Lower leg skin (tissue), 4 donors: Measurements from ENCODE around the gene RHOF. TPM values are rescaled to one million over a fixed set of nuclear protein-coding genes. Genes with fewer than 3 reads are reported as not detected.
"Not testable (repeated sequence)": the region's sequence is repeated elsewhere in the genome, so short reads cannot be mapped to it uniquely, and the experiment has no call there.

ENCODE experiments used
- DNase-seq, 2 donors: peaks; one replicate each; pipeline ENCODE4 v3.0.0-alpha.2; 2019; ENCODE audit warnings: low spot score in 2 of 2
- H3K4me3 ChIP-seq: fragments of 200-600 bp; sonication (generic); 2 replicates; pipeline ENCODE4 v1.5.1; 2017; ENCODE audit warnings: mild to moderate bottlenecking, low read depth; ENCODE audit not compliant: poor library complexity, severe bottlenecking
- POLR2A ChIP-seq, 2 donors: fragments of 450-650 bp; IDR thresholded peaks; one replicate each; pipeline ENCODE4 v1.6.1; 2016 to 2017; ENCODE audit warnings: antibody characterized with exemption in 2 of 2, mild to moderate bottlenecking in 1 of 2, moderate library complexity in 1 of 2
- WGBS, 2 donors: methylation state at CpG; one replicate each; pipeline ENCODE4 v1.1.5; 2018; 5-methylcytosine and 5-hydroxymethylcytosine counted together
- intact Hi-C: fragments of 100-400 bp; cut with DNase I; formaldehyde crosslinking; loops from one replicate; pipeline ENCODE4 v1.15.0; 2023; ENCODE audit warnings: low total_unique reads
- total RNA-seq, 4 donors: library from RNA; depleted of rRNA; stranded (reverse); fragments of >200 nt; gene quantifications; one replicate each; pipeline ENCODE4 v1.1.0, GENCODE V29; 2016
- TF ChIP-seq, protein P1 (sequence below), 3 donors: fragments of 450-650 bp; IDR thresholded peaks; one replicate each; pipeline ENCODE4 v1.5.1; 2016; ENCODE audit warnings: antibody characterized with exemption in 3 of 3, mild to moderate bottlenecking in 3 of 3, moderate library complexity in 2 of 3

RHOF gene
- total RNA-seq, 4 donors from 2014 or later, result 5.4 to 24.1 (median 9.9) TPM

DNA sequence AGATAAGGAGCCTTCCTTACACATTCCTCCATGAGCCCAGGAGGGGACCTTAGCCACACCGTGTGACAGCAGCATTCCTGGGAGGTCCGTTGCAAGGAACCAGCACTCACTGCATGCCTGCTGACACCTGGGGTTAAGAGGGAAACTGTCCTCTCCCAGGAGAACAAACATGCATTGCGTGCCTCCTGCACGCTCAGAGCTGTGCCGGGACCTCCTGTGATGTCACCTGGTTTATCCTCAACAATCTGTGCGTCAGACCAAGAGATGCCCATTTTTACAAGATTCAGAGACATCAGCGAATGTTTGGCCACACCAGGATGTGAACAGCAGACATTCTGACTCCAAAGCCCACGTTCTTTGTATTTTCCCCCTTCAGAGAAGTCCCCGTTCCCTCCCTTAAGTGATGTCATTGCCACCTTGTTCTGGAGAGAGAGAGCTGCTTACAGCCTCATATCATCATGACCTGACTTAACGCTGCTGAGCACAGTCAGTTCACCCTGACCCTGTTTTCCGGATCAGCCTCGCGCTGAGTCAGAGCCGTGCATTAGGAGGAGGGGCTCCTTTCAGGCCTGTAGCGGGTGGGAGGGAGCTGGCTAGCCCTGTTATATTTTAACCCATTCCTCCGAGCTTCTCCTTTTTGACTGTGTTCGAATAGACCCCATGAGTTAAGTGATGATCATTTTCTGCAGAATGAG lies 44.8 kb downstream of the RHOF start:
- no peak overlapping the region for H3K4me3 ChIP-seq
- intact Hi-C loops, result no loop called here
- TF ChIP-seq, protein P1, sequence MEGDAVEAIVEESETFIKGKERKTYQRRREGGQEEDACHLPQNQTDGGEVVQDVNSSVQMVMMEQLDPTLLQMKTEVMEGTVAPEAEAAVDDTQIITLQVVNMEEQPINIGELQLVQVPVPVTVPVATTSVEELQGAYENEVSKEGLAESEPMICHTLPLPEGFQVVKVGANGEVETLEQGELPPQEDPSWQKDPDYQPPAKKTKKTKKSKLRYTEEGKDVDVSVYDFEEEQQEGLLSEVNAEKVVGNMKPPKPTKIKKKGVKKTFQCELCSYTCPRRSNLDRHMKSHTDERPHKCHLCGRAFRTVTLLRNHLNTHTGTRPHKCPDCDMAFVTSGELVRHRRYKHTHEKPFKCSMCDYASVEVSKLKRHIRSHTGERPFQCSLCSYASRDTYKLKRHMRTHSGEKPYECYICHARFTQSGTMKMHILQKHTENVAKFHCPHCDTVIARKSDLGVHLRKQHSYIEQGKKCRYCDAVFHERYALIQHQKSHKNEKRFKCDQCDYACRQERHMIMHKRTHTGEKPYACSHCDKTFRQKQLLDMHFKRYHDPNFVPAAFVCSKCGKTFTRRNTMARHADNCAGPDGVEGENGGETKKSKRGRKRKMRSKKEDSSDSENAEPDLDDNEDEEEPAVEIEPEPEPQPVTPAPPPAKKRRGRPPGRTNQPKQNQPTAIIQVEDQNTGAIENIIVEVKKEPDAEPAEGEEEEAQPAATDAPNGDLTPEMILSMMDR (IDR thresholded peaks at IDR 0.05), result no peak
- TF ChIP-seq POLR2A (IDR thresholded peaks at IDR 0.05), result no peak
- DNase-seq, result no peak
- WGBS, 2 donors, result 55 to 58% methylated on average over 17 of the region's 17 CpGs

DNA sequence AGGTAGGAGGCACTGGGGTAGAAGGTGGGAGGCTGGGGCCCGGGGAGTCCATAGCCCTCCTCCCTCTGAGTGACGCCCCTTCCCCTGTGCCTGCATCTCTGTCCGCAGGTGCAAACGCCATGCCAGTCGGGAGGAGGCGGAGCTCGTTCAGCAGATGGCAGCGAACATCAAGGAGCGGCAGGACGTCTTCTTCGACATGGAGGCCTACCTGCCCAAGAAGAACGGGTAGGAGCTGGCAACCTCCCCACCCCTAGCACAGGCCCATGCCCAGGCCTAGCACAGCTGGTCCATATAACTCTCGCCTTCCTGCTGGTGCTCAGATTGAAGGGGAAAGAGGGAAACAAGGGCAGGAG lies 45.3 kb downstream of the RHOF start:
- no peak for DNase-seq
- TF ChIP-seq POLR2A (IDR thresholded peaks at IDR 0.05), result no peak
- TF ChIP-seq, protein P1 (IDR thresholded peaks at IDR 0.05), result no peak
- H3K4me3 ChIP-seq, result no peak overlapping the region
- WGBS, 2 donors, result 62 to 73% methylated on average over 12 to 13 of the region's 13 CpGs
- intact Hi-C loops, result no loop called here

DNA sequence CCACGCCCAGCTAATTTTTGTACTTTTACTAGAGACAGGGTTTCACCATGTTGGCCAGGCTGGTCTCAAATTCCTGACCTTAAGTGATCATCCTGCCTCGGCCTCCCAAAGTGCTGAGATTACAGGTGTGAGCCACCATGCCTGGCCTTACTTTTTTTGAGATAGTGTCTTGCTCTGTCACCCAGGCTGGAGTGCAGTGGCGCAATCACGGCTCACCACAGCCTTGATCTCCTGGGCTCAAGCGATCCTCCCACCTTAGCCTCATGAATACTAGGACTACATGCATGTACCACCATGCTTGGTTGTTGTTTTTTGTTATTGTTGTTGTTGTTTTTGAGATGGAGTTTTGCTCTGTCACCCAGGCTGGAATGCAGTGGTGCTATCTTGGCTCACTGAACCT lies 47.9 kb downstream of the RHOF start:
- intact Hi-C loops, H3K4me3 ChIP-seq: not testable (repeated sequence)
- 98% methylated on average over 5 of the region's 5 CpGs for WGBS, 2 donors

DNA sequence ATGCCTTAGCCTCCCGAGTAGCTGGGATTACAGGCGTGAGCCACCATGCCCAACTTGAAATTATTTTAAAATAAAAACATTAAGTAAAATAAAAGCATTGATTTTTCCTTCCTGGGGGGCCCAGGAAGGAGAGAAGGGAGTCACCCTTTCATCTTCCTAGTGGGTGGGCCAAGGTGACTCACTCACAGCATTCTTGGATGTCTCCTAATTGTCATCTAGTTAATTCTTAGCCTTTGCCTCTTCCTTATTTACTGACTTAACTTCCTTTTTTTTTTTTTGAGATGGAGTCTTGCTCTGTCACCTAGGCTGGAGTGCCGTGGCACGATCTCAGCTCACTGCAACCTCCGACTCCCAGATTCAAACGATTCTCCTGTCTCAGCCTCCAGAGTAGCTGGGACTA lies 51.7 kb downstream of the RHOF start:
- DNase-seq, result no peak
- WGBS, 2 donors, result 90 to 95% methylated on average over 6 of the region's 6 CpGs

More for the DNA sequence above, 47.9 kb downstream of the RHOF start:
- not testable (repeated sequence) for DNase-seq

DNA sequence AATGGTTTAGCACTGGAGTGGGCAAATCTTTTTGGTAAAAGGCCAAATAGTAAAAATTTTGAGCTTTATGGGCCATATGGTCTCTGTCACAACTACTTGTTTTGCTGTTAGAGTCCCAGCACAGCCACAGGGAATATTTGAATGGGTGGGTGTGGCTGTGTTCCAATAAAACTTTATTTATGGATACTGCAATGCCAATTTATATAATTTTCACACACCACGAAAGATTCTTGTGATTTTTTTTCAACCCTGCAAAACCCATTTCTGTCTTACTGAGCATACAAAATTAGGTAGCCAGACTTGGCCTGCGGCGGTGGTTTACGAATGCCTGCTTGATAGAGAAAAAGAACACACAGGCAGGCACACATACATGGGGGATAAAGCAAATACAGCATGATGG lies 52.6 kb downstream of the RHOF start:
- H3K4me3 ChIP-seq, result no peak overlapping the region
- intact Hi-C loops, result no loop called here
- WGBS, 2 donors, result 92 to 93% methylated on average over 4 of the region's 4 CpGs
- DNase-seq, result no peak
- TF ChIP-seq, protein P1 (IDR thresholded peaks at IDR 0.05), result no peak
- TF ChIP-seq POLR2A (IDR thresholded peaks at IDR 0.05), result no peak

More for the DNA sequence above, 51.7 kb downstream of the RHOF start:
- no peak overlapping the region for H3K4me3 ChIP-seq
- no peak for TF ChIP-seq POLR2A (IDR thresholded peaks at IDR 0.05)
- TF ChIP-seq, protein P1 (IDR thresholded peaks at IDR 0.05), result no peak
- intact Hi-C loops, result no loop called here

DNA sequence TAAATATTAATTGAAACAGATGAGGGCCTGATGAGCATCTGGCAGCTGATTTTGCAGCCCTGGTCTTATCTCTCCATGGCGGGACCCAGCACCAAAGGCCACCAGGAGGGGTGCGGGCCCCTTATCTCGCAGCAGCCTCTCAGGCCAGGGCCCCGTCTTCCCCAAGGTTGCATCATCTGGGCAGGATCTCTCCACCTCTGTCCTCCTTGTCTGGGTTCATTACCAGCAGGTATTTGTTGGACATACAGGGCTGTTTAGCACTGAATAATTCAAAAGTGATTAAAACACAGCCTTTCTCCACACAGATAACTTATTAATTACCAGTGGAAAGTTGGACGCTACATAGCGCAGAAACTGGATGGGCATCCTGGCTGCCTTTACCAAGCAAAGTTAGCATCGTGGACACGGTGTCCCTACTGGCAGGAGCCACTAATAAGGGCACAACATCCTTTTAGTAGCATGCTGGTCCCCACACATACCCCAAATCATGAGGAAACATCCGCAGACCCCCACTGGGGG lies 55.1 kb downstream of the RHOF start:
- 90 to 95% methylated on average over 9 of the region's 9 CpGs for WGBS, 2 donors
- TF ChIP-seq, protein P1 (IDR thresholded peaks at IDR 0.05), result no peak
- TF ChIP-seq POLR2A (IDR thresholded peaks at IDR 0.05), result no peak
- intact Hi-C loops, result no loop called here
- no peak for DNase-seq
- no peak overlapping the region for H3K4me3 ChIP-seq
